GM12874 (cell line): Measurements from ENCODE around the gene HIC1.

Source experiments
- TF ChIP-seq, protein P1 (sequence below): IDR thresholded peaks from 2 replicates; pipeline ENCODE4 v1.5.1; 2011; ENCODE audit warnings: low read depth, mild to moderate bottlenecking, control low read depth, low read length, moderate library complexity; ENCODE audit not compliant: insufficient read depth

HIC1 gene

DNA sequence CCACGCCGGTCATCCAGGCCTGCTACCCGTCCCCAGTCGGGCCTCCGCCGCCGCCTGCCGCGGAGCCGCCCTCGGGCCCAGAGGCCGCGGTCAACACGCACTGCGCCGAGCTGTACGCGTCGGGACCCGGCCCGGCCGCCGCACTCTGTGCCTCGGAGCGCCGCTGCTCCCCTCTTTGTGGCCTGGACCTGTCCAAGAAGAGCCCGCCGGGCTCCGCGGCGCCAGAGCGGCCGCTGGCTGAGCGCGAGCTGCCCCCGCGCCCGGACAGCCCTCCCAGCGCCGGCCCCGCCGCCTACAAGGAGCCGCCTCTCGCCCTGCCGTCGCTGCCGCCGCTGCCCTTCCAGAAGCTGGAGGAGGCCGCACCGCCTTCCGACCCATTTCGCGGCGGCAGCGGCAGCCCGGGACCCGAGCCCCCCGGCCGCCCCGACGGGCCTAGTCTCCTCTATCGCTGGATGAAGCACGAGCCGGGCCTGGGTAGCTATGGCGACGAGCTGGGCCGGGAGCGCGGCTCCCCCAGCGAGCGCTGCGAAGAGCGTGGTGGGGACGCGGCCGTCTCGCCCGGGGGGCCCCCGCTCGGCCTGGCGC is 2.4 kb downstream of the HIC1 start:
- TF ChIP-seq, protein P1, sequence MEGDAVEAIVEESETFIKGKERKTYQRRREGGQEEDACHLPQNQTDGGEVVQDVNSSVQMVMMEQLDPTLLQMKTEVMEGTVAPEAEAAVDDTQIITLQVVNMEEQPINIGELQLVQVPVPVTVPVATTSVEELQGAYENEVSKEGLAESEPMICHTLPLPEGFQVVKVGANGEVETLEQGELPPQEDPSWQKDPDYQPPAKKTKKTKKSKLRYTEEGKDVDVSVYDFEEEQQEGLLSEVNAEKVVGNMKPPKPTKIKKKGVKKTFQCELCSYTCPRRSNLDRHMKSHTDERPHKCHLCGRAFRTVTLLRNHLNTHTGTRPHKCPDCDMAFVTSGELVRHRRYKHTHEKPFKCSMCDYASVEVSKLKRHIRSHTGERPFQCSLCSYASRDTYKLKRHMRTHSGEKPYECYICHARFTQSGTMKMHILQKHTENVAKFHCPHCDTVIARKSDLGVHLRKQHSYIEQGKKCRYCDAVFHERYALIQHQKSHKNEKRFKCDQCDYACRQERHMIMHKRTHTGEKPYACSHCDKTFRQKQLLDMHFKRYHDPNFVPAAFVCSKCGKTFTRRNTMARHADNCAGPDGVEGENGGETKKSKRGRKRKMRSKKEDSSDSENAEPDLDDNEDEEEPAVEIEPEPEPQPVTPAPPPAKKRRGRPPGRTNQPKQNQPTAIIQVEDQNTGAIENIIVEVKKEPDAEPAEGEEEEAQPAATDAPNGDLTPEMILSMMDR, result no peak

DNA sequence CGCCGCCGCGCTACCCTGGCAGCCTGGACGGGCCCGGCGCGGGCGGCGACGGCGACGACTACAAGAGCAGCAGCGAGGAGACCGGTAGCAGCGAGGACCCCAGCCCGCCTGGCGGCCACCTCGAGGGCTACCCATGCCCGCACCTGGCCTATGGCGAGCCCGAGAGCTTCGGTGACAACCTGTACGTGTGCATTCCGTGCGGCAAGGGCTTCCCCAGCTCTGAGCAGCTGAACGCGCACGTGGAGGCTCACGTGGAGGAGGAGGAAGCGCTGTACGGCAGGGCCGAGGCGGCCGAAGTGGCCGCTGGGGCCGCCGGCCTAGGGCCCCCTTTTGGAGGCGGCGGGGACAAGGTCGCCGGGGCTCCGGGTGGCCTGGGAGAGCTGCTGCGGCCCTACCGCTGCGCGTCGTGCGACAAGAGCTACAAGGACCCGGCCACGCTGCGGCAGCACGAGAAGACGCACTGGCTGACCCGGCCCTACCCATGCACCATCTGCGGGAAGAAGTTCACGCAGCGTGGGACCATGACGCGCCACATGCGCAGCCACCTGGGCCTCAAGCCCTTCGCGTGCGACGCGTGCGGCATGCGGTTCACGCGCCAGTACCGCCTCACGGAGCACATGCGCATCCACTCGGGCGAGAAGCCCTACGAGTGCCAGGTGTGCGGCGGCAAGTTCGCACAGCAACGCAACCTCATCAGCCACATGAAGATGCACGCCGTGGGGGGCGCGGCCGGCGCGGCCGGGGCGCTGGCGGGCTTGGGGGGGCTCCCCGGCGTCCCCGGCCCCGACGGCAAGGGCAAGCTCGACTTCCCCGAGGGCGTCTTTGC is 3.1 kb downstream of the HIC1 start:
- TF ChIP-seq, protein P1, result no peak

DNA sequence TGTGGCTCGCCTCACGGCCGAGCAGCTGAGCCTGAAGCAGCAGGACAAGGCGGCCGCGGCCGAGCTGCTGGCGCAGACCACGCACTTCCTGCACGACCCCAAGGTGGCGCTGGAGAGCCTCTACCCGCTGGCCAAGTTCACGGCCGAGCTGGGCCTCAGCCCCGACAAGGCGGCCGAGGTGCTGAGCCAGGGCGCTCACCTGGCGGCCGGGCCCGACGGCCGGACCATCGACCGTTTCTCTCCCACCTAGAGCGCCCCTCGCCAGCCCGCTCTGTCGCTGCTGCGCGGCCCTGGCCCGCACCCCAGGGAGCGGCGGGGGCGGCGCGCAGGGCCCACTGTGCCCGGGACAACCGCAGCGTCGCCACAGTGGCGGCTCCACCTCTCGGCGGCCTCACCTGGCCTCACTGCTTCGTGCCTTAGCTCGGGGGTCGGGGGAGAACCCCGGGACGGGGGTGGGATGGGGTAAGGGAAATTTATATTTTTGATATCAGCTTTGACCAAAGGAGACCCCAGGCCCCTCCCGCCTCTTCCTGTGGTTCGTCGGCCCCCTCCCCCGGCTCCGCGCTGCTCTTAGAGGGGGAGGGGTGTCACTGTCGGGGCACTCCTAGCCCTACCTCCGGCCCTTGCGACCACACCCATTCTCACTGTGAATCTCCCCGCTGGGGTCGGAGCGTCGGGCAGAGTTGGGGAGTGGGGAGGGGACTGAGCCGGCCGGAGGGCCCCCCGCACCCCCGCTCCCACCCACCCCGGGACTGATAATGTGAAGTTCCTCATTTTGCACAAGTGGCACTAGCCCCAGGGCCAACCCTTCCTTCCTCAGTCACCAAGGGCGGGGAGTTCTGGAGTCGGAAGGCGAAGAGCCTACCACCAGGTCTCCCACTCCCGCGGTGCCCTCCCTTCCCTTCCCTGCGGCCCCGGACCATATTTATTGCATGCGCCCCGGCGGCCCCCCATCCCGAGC is 4.0 kb downstream of the HIC1 start:
- TF ChIP-seq, protein P1, result peak; percentile 98

DNA sequence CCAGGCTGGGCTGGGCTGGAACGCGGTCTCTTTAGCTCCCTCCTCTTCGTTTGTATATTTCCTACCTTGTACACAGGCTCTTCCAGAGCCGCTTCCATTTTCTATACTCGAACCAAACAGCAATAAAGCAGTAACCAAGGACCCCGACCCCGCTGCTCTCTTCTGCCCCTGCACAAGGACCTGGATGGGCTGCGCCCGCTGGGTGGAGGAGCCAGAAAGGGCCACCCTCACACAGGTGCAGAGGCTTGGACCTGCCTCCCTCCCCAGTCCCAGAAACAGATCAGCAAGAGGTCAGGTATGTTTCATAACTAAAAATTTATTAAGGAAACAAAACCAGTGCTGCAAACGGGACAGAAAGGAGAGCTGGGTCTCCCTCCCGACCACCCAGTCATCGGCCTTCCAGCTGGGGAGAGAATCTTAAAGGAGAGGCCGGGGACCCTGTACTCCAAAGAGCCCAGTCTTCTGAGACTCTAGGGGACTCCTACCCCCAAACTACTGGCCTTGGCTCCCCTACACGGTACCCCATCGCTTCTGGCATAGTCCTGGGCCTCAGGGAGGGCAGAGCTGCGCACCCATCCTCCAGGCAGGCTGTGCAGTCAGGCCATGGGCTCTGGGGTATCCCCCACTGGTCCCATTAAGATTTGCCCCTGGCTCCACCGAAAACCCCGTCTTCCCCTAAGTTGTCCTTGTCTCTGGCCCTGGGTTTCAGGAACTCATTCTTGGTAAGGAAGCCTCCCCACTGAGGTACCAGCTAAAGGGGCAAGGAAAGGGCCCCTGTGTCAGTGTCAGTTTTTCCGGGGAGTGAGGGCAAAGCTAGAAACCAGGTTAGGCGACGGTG is 4.9 kb downstream of the HIC1 start:
- TF ChIP-seq, protein P1, result no peak

DNA sequence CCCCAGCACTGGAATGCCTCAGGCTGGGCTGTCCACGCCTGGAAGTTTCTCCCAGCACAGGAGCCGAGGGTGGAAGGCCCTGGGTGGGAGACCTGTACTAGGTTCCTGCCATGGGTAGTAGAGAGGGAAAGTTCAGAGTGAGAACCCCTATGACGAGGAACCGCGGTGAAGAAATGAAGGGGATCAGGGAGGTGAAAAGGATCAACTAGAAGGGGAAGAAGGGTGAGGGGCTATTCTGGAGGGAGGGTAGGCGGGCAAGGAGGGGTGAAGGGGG is 5.4 kb downstream of the HIC1 start:
- TF ChIP-seq, protein P1, result no peak

DNA sequence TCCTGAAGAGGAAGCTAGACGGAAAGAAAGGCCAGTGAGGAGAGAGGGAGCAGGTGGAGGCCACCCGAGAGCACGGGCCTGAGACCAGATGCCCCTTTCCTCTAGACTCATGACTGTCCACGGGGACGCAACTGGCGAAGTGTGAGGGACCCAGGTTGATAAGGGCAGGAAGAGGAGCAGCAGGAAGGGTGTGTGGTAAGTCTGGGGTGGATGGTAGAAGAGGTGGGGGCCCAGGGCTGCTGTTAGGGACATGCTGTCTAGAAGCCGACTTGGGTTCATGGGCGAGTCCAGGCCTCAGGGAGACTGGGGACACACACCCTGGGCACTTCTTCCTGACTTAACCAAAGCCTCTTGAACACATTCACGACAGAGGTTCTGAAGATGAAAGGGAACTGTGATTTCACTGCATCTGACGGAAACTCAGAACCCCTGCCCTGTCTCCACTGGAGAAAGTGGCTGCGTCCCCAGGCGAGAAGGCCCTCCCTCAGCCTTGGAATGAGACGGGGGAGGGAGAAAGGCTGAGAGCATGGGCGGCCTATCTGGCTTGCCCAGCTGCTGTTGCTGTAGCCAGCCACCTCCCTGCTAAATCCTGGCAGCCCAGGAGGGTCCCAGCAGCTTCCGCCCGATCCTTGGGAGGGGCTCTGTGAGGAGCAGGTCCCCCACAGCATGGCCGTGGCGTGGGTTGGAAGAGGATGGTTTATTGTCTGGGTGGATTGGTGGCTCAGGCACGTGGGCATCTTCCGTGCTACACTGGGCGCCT is 6.0 kb downstream of the HIC1 start:
- TF ChIP-seq, protein P1, result no peak
